A673 (cell line): ENCODE results near the gene MGAT3. TPM values are rescaled to one million over a fixed set of nuclear protein-coding genes. Genes with fewer than 3 reads are reported as not detected.

Experiments used
- BruUV-seq: library from RNA; stranded (reverse); fragments of 400-500 nt; replicated peaks from 2 replicates; lab custom pipeline; 2021; lab: Mats Ljungman, UMichigan
- CTCF ChIA-PET: fragments of 300-600 bp; sonication (Branson Sonifier 250); formaldehyde crosslinking; loops from one replicate; lab custom pipeline; 2022; ENCODE audit warnings: antibody characterized with exemption; lab: Charles Lee
- POLR2A ChIA-PET: fragments of 300-600 bp; sonication (Branson Sonifier 250); formaldehyde crosslinking; loops from one replicate; lab custom pipeline; 2022; ENCODE audit warnings: antibody characterized with exemption; ENCODE audit not compliant: low non-redundant PET; lab: Charles Lee
- DNase-seq: peaks from one replicate; pipeline ENCODE4 v3.0.0-alpha.2; 2015; ENCODE audit warnings: low spot score
- H3K27ac ChIP-seq: fragments of 200-600 bp; sonication (generic); 2 replicates; pipeline ENCODE4 v1.5.1; 2016; ENCODE audit warnings: mixed run types, low read depth, mild to moderate bottlenecking, mixed read lengths, antibody characterized with exemption, low read length; ENCODE audit not compliant: poor library complexity, severe bottlenecking
- H3K27me3 ChIP-seq: fragments of 200-600 bp; sonication (generic); replicated peaks from 2 replicates; pipeline ENCODE4 v1.6.1; 2017; ENCODE audit warnings: mixed run types, low read depth, mild to moderate bottlenecking, mixed read lengths, antibody characterized with exemption, low read length; ENCODE audit not compliant: insufficient read depth, poor library complexity
- H3K36me3 ChIP-seq: fragments of 200-600 bp; sonication (generic); 2 replicates; pipeline ENCODE4 v1.6.1; 2016; ENCODE audit warnings: mixed run types, mild to moderate bottlenecking, mixed read lengths, antibody characterized with exemption, low read length; ENCODE audit not compliant: insufficient read depth, poor library complexity, severe bottlenecking
- H3K4me1 ChIP-seq: fragments of 200-600 bp; sonication (generic); 2 replicates; pipeline ENCODE4 v1.6.1; 2017; ENCODE audit warnings: mixed run types, mild to moderate bottlenecking, mixed read lengths, antibody characterized with exemption, low read length; ENCODE audit not compliant: insufficient read depth, poor library complexity, severe bottlenecking
- H3K4me3 ChIP-seq: fragments of 200-600 bp; sonication (generic); 2 replicates; pipeline ENCODE4 v1.5.1; 2016; ENCODE audit warnings: low read depth, mixed run types, mild to moderate bottlenecking, mixed read lengths, low read length; ENCODE audit not compliant: poor library complexity, severe bottlenecking
- H3K9me3 ChIP-seq: fragments of 200-600 bp; sonication (generic); 2 replicates; pipeline ENCODE4 v1.6.1; 2016; ENCODE audit warnings: mixed run types, low read depth, mild to moderate bottlenecking, mixed read lengths, antibody characterized with exemption, low read length; ENCODE audit not compliant: poor library complexity, severe bottlenecking
- CTCF ChIP-seq: fragments of 300-800, 200-600 bp; sonication (generic); conservative IDR thresholded peaks from 2 replicates; pipeline ENCODE4 v1.5.1; 2017; ENCODE audit warnings: low read depth, mild to moderate bottlenecking, antibody characterized with exemption, low read length, moderate library complexity, mixed read lengths
- EZH2 ChIP-seq: fragments of 200-600 bp; sonication (generic); IDR thresholded peaks from 2 replicates; pipeline ENCODE4 v1.6.1; 2017; ENCODE audit warnings: borderline replicate concordance, low read depth, mild to moderate bottlenecking, mixed read lengths, antibody characterized with exemption, low read length; ENCODE audit not compliant: poor library complexity, severe bottlenecking
- intact Hi-C: fragments of 100-400 bp; cut with micrococcal nuclease; formaldehyde crosslinking; loops from one replicate; pipeline ENCODE4 v1.10.0; 2022; ENCODE audit not compliant: unreplicated experiment
- total RNA-seq: library from RNA; stranded (reverse); gene quantifications from 2 replicates; pipeline ENCODE4 v1.2.3, GENCODE V29; 2021

Gene MGAT3
- total RNA-seq, 1 experiment from 2014 or later: 2.7 TPM

- CTCF ChIA-PET: interaction anchor here (0.6 to 2.1 kb wide), 13 partner anchors 27 to 760 kb away, joined by 3 to 26 read pairs (median 5); partner anchors contain the start of genes MIEF1, SYNGR1 and TAB1
- Histone ChIP-seq H3K36me3 (peaks cover 29% of the 10 kb centered on the region), H3K9me3 (no peaks in the 10 kb centered on the region), H3K4me3 (no peak overlapping the region), H3K27ac (no peak overlapping the region), H3K4me1 (peaks cover 44% of the 10 kb centered on the region), H3K27me3 (no peaks in the 10 kb centered on the region)
- intact Hi-C loops: loop anchor here (5.0 to 10.0 kb wide), 2 partner anchors 135 to 212 kb away; partner anchors contain the start of genes RPL3 and TAB1
- no peak for DNase-seq
- POLR2A ChIA-PET: interaction anchor here (0.6 to 0.7 kb wide), 2 partner anchors 210 to 358 kb away, joined by 3 to 5 read pairs; partner anchors contain the start of gene RPL3
- TF ChIP-seq CTCF (no peak; the same call in 1 of the 2 replicates), EZH2 (no peak)
- BruUV-seq: no TSS peak
Measured at GRCh38 chr22:39529487-39529851, 72.7 kb downstream of the MGAT3 start.

- no peak overlapping the region for H3K27ac ChIP-seq
- ChIA-PET POLR2A (no interaction called here), CTCF (interaction anchor here (0.7 to 2.1 kb wide), 3 partner anchors 14 to 506 kb away, joined by 3 to 20 read pairs (median 4); no protein-coding TSS in a partner anchor)
- H3K9me3 ChIP-seq: no peaks in the 10 kb centered on the region
- no TSS peak for BruUV-seq
- intact Hi-C loops: loop anchor here (2.0 to 10.0 kb wide), 3 partner anchors 359 to 815 kb away; partner anchors contain the start of gene ADSL
- no peak for TF ChIP-seq CTCF
- no peak for TF ChIP-seq EZH2
- H3K27me3 ChIP-seq: no peaks in the 10 kb centered on the region
- H3K4me3 ChIP-seq: no peak overlapping the region
- peaks cover 23% of the 10 kb centered on the region for H3K36me3 ChIP-seq
- DNase-seq: no peak
- peaks cover 49% of the 10 kb centered on the region for H3K4me1 ChIP-seq
Measured at GRCh38 chr22:39530116-39530515, 73.3 kb downstream of the MGAT3 start.

- H3K36me3 ChIP-seq: peaks cover 19% of the 10 kb centered on the region
- intact Hi-C loops: loop anchor here (2.0 to 10.0 kb wide), 3 partner anchors 360 to 814 kb away; partner anchors contain the start of gene ADSL
- BruUV-seq: TSS peak; percentile 49
- peak overlapping the region; percentile 87 for H3K4me3 ChIP-seq
- TF ChIP-seq EZH2 (no peak), CTCF (peak; percentile 58)
- H3K27me3 ChIP-seq: no peaks in the 10 kb centered on the region
- peak; percentile 92 for DNase-seq
- peaks cover 49% of the 10 kb centered on the region for H3K4me1 ChIP-seq
- peak overlapping the region; percentile 93 for H3K27ac ChIP-seq
- no peaks in the 10 kb centered on the region for H3K9me3 ChIP-seq
- POLR2A ChIA-PET: no interaction called here
- CTCF ChIA-PET: interaction anchor here (0.7 kb wide), 1 partner anchor 14 kb away, joined by 3 read pairs; no protein-coding TSS in a partner anchor
Measured at GRCh38 chr22:39530692-39531331, 74.0 kb downstream of the MGAT3 start.
